AG04450 (cell line): Measurements from ENCODE around the gene SULT1A2. TPM values are rescaled to one million over a fixed set of nuclear protein-coding genes. Genes with fewer than 3 reads are reported as not detected.
"Not testable (repeated sequence)": the region's sequence is repeated elsewhere in the genome, so short reads cannot be mapped to it uniquely, and the experiment has no call there.

Experiments
- CTCF ChIA-PET: fragments of 300-600, 350-600 bp; formaldehyde crosslinking; extraction: SDS; loops from one replicate; lab custom pipeline; 2022; ENCODE audit warnings: antibody characterized with exemption, inconsistent platforms; lab: Charles Lee
- POLR2A ChIA-PET: fragments of 350-600 bp; formaldehyde crosslinking; extraction: SDS; loops from one replicate; lab custom pipeline; 2021; ENCODE audit warnings: antibody characterized with exemption, inconsistent platforms; lab: Yijun Ruan, JAX
- DNase-seq: peaks from one replicate; pipeline ENCODE4 v3.0.0-alpha.2; 2011; ENCODE audit warnings: low read depth, low spot score
- H3K27ac ChIP-seq: one replicate; pipeline ENCODE4 v1.5.1; 2012; ENCODE audit warnings: low read depth, low read length, control low read depth
- H3K27me3 ChIP-seq: one replicate; pipeline ENCODE4 v1.6.0; 2012; ENCODE audit warnings: low read length; ENCODE audit not compliant: control insufficient read depth, insufficient read depth
- H3K4me3 ChIP-seq: 2 replicates; pipeline ENCODE4 v1.5.1; 2011; ENCODE audit warnings: mild to moderate bottlenecking, low read depth, low read length, control low read depth
- H3K9me3 ChIP-seq: 2 replicates; pipeline ENCODE4 v1.5.1; 2012; ENCODE audit warnings: low read length; ENCODE audit not compliant: control insufficient read depth, insufficient read depth
- polyA minus RNA-seq: library from RNA; depleted of rRNA, polyadenylated mRNA; stranded (reverse); fragments of >200 nt; gene quantifications from 2 replicates; pipeline ENCODE4 v1.2.3, GENCODE V29; 2011; rRNA and poly(A)+ RNA removed
- polyA plus RNA-seq: library from polyadenylated mRNA; depleted of rRNA; stranded (reverse); fragments of >200 nt; gene quantifications from 2 replicates; pipeline ENCODE4 v1.2.3, GENCODE V29; 2011; rRNA removed
- TF ChIP-seq, protein P1 (sequence below): IDR thresholded peaks from 2 replicates; pipeline ENCODE4 v1.5.1; 2011; ENCODE audit warnings: low read depth, low read length, control low read depth, inconsistent platforms

The SULT1A2 gene
- polyA plus RNA-seq (0.11 and 0.12 TPM in 2 replicates), polyA minus RNA-seq (not detected in 2 replicates)

DNA sequence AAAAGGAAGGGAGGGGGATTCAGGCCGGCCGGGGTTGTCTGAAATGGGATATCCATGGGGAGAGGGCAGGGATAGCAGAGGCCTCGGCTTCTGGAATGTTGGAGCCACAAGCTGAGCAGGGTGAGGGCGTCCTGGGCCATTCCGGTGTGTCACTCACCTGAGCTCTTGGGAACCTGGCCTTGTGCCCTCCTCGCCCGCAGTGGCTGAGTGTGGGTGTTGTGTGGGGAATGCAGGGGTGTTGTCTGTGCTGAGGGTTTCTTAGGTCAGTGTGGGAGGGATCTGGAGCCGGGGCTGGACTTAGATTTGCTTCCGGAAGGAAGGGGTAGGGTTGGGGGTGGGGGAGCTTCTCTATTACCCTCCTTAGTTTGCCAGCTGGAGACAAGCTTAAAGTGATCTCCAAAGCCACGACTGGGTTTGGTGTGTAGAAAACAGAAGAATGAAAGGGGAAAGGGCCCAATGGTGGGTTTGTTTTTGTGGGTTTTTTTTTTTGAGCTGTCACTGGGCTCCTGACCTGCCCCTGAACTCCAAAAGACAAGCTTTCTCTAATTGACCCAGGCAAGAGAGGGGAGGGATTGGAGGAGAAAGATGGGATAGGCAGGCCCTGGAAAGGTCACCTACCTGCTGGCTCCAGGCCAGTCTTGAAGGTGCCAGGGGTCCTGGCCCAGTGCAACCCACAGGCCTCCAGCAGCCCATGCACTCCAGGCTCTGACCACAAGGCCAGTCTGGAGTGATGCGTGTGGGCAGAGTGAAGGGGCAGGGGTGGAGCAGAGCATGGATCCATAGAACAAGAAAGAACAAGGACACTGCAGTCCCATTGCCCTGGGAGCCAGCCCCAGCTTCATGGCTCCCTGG is at the start of gene SULT1A2:
SULT1A2 (minus strand) TSS at position 211 of the 852 bp plus-strand sequence. CDS start 1,120 bp downstream, outside the sequence.
- POLR2A ChIA-PET: no interaction called here
- H3K9me3 ChIP-seq: no peaks in the 10 kb centered on the region
- H3K4me3 ChIP-seq: no peak within 1 kb of the TSS
- no peak for DNase-seq
- peaks cover 2% of the 10 kb centered on the region for H3K27me3 ChIP-seq
- no peak within 1 kb of the TSS for H3K27ac ChIP-seq
- TF ChIP-seq, protein P1, sequence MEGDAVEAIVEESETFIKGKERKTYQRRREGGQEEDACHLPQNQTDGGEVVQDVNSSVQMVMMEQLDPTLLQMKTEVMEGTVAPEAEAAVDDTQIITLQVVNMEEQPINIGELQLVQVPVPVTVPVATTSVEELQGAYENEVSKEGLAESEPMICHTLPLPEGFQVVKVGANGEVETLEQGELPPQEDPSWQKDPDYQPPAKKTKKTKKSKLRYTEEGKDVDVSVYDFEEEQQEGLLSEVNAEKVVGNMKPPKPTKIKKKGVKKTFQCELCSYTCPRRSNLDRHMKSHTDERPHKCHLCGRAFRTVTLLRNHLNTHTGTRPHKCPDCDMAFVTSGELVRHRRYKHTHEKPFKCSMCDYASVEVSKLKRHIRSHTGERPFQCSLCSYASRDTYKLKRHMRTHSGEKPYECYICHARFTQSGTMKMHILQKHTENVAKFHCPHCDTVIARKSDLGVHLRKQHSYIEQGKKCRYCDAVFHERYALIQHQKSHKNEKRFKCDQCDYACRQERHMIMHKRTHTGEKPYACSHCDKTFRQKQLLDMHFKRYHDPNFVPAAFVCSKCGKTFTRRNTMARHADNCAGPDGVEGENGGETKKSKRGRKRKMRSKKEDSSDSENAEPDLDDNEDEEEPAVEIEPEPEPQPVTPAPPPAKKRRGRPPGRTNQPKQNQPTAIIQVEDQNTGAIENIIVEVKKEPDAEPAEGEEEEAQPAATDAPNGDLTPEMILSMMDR: no peak
- CTCF ChIA-PET: interaction anchor here (0.6 kb wide), 1 partner anchor 13 kb away, joined by 4 read pairs; no protein-coding TSS in a partner anchor

GRCh38 chr16:28639959-28640358 is 43.1 kb upstream of the SULT1A2 start:
- H3K4me3 ChIP-seq, POLR2A ChIA-PET, H3K27ac ChIP-seq, H3K9me3 ChIP-seq, DNase-seq, H3K27me3 ChIP-seq, CTCF ChIA-PET: not testable (repeated sequence)

GRCh38 chr16:28638359-28638758 is 41.5 kb upstream of the SULT1A2 start:
- H3K27ac ChIP-seq, H3K27me3 ChIP-seq, DNase-seq, POLR2A ChIA-PET, CTCF ChIA-PET, H3K9me3 ChIP-seq, H3K4me3 ChIP-seq: not testable (repeated sequence)

DNA sequence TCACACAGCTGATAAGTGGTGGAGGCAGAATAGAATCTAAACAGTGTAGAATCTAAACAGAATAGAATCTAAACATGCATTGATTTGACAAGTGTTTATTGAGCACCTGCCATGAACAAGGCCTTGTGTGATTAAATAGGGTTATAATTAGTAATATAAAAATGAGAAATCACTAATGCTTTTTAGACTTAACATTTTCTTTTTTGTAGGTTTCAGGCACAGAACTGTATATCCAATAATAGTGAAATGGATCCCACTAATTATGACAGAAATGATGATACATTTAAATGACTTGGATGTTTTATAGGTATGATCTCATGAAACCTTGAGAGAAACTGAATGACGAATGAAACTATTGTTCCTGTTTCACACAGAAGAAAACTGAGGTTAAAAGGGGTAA is 40.9 kb upstream of the SULT1A2 start, which contains the start of gene NPIPB8:
NPIPB8 (plus strand) TSS at position 301 of the 400 bp plus-strand sequence. CDS start 296 bp downstream, outside the sequence.
- CTCF ChIA-PET, H3K27me3 ChIP-seq, H3K27ac ChIP-seq, POLR2A ChIA-PET, H3K4me3 ChIP-seq, DNase-seq, H3K9me3 ChIP-seq: not testable (repeated sequence)

GRCh38 chr16:28636093-28636823 is 39.4 kb upstream of the SULT1A2 start:
- POLR2A ChIA-PET, H3K27ac ChIP-seq, DNase-seq, H3K9me3 ChIP-seq, CTCF ChIA-PET, H3K27me3 ChIP-seq, H3K4me3 ChIP-seq: not testable (repeated sequence)

GRCh38 chr16:28630905-28631304 is 34.1 kb upstream of the SULT1A2 start:
- POLR2A ChIA-PET, CTCF ChIA-PET, H3K9me3 ChIP-seq, DNase-seq, H3K27me3 ChIP-seq, H3K4me3 ChIP-seq, H3K27ac ChIP-seq: not testable (repeated sequence)

DNA sequence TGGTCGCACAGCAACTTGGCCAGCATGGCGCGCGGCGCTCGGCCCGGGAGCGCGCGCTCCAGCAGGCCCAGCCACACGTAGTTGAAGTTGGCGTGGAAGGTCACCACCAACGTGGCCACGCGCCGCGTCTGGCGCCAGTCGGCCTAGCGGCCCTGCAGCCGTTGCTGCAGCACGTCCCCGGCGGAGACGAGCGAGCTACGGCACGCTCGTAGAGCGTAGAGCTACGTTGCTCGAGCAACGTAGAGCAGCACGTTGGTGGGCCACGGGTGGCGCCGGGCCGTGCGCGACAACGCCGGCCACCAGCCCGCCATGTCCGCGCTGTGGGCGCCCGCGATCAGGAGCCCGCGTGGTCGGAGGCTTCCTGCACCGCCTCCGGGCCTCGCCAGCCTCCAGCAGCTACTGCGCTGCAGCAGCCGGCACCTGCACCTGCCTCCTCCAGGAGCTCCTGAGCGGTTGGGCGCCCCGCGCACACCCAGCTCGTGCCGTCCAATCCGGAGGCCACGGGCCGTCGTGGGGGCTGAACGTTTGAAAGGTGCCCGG is 26.4 kb upstream of the SULT1A2 start:
- no peak for DNase-seq
- CTCF ChIA-PET: no interaction called here

GRCh38 chr16:28622532-28623171 is 25.8 kb upstream of the SULT1A2 start:
- H3K9me3 ChIP-seq, POLR2A ChIA-PET, H3K27ac ChIP-seq, H3K4me3 ChIP-seq, DNase-seq, CTCF ChIA-PET: not testable (repeated sequence)
- peaks cover 16% of the 10 kb centered on the region for H3K27me3 ChIP-seq

More for the DNA sequence above, 26.4 kb upstream of the SULT1A2 start:
- peak overlapping the region; percentile 25; the same call in 1 of the 2 replicates for H3K4me3 ChIP-seq
- no peaks in the 10 kb centered on the region for H3K9me3 ChIP-seq
- POLR2A ChIA-PET: no interaction called here
- TF ChIP-seq, protein P1: no peak
- peaks cover 13% of the 10 kb centered on the region for H3K27me3 ChIP-seq
- no peak overlapping the region for H3K27ac ChIP-seq
